ENCODE data around the gene ANKRD44.
"Not testable (repeated sequence)": the region's sequence is repeated elsewhere in the genome, so short reads cannot be mapped to it uniquely, and the experiment has no call there.

DNA sequence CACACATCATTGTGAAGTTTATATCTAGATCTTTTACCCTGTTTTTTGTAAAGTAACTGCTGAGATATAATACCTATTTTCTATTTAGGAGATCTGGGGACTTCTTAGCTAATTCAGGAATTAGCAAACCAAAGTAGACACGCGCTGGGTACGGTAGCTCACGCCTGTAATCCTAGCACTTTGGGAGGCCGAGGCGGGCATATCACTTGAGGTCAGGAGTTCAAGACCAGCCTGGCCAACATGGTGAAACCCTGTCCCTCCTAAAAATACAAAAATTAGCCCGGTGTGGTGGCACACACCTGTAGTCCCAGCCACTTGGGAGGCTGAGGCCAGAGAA is 23.0 kb downstream of the ANKRD44 start:
- TF ChIP-seq CTCF (IDR thresholded peaks at IDR 0.05); ZFX (IDR thresholded peaks at IDR 0.05; ENCODE audit: borderline replicate concordance): not testable (repeated sequence)

All from 22Rv1 (cell line).